DMS 273 treated with DMSO at 0.1 percent for 48 hours (cell line): ENCODE measurements around the gene KRTAP19-8.

ENCODE experiments used
- DNase-seq: peaks from one replicate; lab custom pipeline; 2025; lab: John Stamatoyannopoulos, UW

KRTAP19-8 gene

DNA sequence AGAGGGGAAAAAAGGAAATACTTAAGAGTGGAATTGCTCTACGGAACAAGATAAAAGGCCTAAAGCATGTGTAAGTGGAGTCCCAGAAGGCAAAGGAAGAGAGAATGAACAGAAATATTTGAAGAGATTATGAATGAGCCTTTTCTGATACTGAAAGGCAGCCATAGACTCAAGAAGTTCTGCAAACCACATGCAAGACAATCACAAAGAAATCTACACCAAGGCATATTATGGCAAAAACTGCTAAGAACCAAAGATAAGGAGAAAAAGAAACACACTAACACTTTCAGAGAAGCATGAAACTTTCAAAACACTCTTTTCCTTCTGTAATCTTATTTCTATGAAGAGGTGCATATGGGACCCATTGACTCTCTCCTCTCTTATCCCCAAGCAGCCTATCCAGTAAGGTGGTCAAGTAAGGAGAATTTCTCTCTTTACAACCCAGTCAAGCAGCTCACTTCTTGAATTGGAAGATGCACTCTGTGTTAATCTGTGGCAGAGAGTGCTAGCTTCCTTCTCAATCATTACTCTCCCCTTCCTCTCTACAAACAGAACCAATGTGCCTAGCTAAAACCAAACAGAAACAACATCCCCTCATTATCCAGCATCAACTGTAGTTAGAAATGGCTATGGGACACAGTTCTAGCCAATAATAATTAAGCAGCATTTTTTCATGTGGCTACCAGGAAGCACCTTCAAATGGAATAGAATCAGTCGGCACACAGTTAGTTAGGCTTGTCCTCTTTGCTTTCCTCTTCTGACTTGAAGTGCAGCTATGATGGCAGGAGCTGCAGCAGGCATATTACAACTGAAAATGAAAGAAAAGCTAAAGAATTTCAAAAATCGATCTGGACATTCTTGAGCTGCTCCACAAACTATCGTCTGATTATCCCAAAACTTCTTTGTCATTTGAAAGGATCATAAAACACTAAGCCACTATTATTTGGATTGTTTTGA, 25.9 kb downstream of the KRTAP19-8 start:
- no peak for DNase-seq

DNA sequence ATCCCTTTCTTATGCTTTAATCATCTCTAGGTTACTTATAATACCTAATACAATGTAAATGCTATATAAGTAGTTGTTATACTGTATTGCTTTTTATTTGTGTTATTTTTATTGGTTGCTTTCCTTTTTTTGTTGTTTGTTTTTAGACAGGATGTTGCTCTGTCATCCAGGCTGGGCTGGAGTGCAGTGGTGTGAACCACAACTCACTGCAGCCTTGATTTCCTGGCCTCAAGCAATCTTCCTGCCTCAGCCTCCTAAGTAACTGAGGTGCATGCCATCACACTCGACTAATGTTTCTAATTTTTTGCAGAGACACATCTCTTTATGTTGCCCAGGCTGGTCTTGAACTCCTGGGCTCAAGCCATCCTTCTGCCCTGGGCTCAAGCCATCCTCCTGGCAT, 26.9 kb downstream of the KRTAP19-8 start:
- DNase-seq, result no peak

DNA sequence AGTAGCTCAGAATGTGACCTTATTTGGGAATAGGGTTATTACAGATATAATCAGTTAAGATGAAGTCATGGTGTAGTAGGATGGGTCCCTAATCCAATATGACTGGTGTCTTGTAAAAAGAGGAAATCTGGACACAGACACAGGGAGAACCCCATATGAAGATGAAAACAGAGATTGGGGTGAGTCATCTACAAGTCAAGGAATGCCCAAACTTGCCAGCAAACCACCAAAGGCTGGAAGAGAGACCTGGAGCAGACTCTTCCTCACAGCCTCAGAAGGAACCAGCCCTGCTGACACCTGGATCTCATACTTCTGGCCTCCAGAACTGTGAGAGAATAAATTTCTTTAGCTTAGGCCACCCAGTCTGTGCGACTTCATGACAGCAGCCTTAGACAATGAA, 29.9 kb downstream of the KRTAP19-8 start:
- no peak for DNase-seq

DNA sequence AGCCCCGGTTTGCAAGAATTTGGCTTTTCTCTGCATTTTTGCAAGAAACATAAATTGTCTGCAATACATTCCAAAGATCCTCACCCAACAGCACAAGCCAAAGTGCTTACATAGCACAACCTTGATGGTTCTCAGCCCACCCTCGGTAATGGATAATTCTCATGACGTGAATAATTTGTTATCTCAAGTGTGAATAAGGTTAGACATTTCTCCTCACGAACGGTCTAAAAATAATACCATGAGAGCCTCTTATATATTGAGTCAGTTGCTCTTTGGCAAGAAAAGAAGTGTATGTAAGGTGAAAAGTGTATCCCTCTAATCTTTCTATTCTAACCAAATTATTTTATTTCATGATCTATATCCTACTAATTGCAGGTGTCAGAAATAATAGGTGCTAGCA, 33.3 kb downstream of the KRTAP19-8 start:
- DNase-seq, result no peak

- DNase-seq, result no peak
These were observed 34.8 kb downstream of the KRTAP19-8 start for GRCh38 chr21:31003471-31003870.

DNA sequence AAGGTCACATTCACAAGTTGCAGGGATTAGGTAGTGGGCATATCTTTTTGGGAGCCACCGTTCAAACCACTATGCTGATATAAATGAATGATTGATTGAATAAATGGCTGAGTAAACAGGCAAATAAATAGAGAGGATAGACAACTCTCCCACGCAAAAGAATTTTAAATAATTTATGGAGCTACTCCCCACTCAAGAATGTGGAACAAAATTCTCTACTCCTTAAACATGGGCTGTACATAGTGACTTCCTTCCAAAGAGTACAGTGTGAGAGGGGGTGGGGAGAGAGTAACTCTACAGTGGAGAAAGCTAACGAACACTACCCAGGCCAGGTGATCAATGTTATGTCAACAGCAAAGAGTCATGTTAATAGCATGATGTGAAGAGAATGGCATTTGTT, 40.7 kb downstream of the KRTAP19-8 start:
- no peak for DNase-seq

- DNase-seq, result no peak
These were observed 41.5 kb downstream of the KRTAP19-8 start for GRCh38 chr21:30996728-30997127.

DNA sequence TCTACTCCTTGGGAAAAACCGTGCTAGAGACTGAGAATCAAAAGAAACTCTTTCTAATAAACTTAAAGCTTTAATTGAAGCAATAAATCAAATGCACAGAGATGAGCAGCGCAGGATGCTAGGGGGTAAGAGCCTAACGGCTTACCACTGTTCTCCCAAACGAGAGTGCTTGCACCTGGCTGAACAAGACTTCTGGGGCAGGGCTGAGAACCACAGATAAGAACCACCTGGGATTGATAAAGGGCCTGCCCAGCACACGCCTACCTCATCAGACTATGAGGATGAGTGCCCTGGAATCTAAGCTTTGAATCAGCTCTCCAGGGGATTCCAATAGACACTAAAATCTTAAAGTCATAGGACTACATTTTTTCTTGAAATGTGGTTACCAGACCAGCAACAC, 43.3 kb downstream of the KRTAP19-8 start:
- no peak for DNase-seq

DNA sequence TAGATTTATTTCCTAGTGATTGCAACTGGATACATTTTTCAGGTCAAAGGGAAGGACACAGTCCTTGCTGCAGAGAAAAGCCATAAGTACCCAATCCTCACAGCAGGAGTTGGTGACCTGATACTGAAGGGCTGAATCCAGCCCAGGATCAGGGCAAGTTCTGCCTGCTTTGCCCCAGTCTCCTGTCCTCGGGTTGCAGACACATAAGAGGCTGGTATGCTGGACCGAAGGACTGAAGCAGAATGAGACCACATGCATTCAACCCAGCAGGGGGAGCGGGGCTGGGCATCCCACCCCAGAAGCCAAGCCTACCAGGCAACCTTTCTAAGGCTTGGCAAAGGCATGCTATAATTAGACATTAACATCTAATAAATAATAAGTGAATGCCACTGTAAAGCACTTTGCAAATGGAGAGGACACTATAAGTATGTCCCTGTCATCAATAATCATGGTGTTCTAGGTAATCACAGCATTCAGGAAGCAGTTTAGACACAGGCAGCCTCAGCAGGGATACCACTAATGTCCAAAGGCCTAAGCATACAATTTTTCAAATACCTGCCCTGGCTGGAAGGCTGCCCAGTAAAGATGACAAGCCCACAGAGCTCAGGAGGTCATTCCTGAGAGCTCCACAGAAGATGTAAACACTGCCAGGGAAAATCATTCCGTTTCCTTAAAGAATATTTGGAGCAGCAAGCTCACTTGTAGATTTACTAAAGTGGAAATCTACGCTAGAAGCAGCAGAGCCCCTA, 47.6 kb downstream of the KRTAP19-8 start:
- DNase-seq, result no peak

- DNase-seq, result no peak
These were observed 49.6 kb downstream of the KRTAP19-8 start for GRCh38 chr21:30988706-30989105.
